ENCODE measurements around the gene BTBD7. TPM values are rescaled to one million over a fixed set of nuclear protein-coding genes. Genes with fewer than 3 reads are reported as not detected.
A peak's percentile ranks its signal among the peaks of the same experiment; 100 is the strongest.

Gene BTBD7
- total RNA-seq, 1 donor from 2014 or later = 41.1 TPM

DNA sequence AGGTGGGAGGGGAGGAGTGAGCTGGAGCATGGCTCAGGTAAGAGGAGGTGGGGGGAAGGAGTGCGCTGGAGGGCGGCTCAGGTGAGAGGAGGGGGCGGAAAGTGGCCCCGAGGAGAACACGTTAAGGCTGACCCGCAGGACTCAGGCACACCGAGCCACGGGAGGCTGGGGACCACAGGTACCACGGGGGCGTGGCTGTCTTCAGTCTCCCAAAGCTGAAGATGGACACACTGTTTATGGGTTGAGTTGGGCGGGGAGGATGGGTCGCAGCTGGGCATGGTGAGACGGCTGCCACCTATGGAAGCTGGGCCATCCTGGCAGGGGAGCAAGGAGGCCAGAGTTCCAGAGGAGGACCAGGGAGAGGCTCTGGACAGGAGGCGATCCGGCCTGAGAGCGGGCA lies 102.3 kb downstream of the BTBD7 start:
- peaks cover 3% of the 10 kb centered on the region for H3K27me3 Mint-ChIP-seq (ENCODE audit: unreplicated experiment)
- peaks cover 9% of the 10 kb centered on the region for H3K9me3 Mint-ChIP-seq (ENCODE audit: unreplicated experiment)
- H3K27ac Mint-ChIP-seq (ENCODE audit: unreplicated experiment) = no peak overlapping the region
- no peaks in the 10 kb centered on the region for H3K36me3 Mint-ChIP-seq (ENCODE audit: unreplicated experiment)
- H3K4me3 Mint-ChIP-seq (ENCODE audit: unreplicated experiment) = no peak overlapping the region
- DNase-seq = no peak
- H3K4me1 Mint-ChIP-seq (ENCODE audit: low read depth, unreplicated experiment) = no peaks in the 10 kb centered on the region
- TF ChIP-seq, protein P1, sequence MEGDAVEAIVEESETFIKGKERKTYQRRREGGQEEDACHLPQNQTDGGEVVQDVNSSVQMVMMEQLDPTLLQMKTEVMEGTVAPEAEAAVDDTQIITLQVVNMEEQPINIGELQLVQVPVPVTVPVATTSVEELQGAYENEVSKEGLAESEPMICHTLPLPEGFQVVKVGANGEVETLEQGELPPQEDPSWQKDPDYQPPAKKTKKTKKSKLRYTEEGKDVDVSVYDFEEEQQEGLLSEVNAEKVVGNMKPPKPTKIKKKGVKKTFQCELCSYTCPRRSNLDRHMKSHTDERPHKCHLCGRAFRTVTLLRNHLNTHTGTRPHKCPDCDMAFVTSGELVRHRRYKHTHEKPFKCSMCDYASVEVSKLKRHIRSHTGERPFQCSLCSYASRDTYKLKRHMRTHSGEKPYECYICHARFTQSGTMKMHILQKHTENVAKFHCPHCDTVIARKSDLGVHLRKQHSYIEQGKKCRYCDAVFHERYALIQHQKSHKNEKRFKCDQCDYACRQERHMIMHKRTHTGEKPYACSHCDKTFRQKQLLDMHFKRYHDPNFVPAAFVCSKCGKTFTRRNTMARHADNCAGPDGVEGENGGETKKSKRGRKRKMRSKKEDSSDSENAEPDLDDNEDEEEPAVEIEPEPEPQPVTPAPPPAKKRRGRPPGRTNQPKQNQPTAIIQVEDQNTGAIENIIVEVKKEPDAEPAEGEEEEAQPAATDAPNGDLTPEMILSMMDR (IDR thresholded peaks at IDR 0.05; ENCODE audit: partially characterized antibody, unreplicated experiment) = no peak

DNA sequence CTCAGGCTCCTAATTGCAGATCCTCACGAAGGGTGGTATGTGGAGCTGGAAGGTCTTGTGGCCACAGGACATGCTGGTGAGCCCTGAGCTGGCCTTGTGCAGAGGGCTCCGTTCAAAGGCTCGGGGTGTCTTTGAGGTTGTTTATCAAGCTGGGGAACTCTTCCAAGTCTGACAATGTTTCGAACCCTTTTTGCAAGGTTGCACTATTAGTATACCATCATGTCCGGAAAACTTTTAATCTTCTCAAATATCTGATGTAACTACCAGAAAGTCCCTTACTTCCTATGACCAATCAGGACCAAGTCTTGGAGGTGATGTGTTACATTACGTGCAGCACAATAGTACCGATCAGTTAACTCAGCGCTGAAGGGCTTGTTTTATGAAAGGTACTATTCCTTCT lies 104.3 kb downstream of the BTBD7 start:
- no peak for DNase-seq
- TF ChIP-seq, protein P1 (IDR thresholded peaks at IDR 0.05; ENCODE audit: partially characterized antibody, unreplicated experiment) = no peak
- Mint-ChIP-seq H3K4me1 (ENCODE audit: low read depth, unreplicated experiment) (no peaks in the 10 kb centered on the region), H3K36me3 (ENCODE audit: unreplicated experiment) (no peaks in the 10 kb centered on the region), H3K4me3 (ENCODE audit: unreplicated experiment) (no peak overlapping the region), H3K9me3 (ENCODE audit: unreplicated experiment) (peaks cover 5% of the 10 kb centered on the region), H3K27ac (ENCODE audit: unreplicated experiment) (no peak overlapping the region), H3K27me3 (ENCODE audit: unreplicated experiment) (peaks cover 5% of the 10 kb centered on the region)

DNA sequence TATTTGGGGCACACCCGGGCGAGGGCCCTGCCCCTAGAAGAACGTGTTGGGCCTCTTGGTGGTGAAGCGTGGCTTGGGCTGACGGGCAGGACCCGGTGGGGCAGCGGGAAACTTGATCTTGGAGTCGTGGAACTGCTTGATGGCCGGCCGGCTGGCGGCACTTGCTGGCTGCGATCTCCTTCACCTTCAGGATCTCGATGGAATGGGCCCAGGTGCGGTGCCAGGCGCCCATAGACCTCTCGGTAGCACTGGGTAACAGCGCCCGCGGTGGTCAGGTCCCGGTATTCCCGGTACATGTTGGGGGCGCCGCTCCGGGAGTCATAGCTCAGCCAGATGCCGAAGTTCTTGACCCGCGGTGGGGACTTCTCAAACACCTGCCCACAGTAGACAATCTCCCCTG lies 109.3 kb downstream of the BTBD7 start:
- no peak overlapping the region for H3K4me3 Mint-ChIP-seq (ENCODE audit: unreplicated experiment)
- no peak for DNase-seq
- TF ChIP-seq, protein P1 (IDR thresholded peaks at IDR 0.05; ENCODE audit: partially characterized antibody, unreplicated experiment) = no peak
- no peaks in the 10 kb centered on the region for H3K9me3 Mint-ChIP-seq (ENCODE audit: unreplicated experiment)
- H3K27me3 Mint-ChIP-seq (ENCODE audit: unreplicated experiment) = peaks cover 2% of the 10 kb centered on the region
- H3K36me3 Mint-ChIP-seq (ENCODE audit: unreplicated experiment) = peaks cover 4% of the 10 kb centered on the region
- H3K27ac Mint-ChIP-seq (ENCODE audit: unreplicated experiment) = no peak overlapping the region
- no peaks in the 10 kb centered on the region for H3K4me1 Mint-ChIP-seq (ENCODE audit: low read depth, unreplicated experiment)

DNA sequence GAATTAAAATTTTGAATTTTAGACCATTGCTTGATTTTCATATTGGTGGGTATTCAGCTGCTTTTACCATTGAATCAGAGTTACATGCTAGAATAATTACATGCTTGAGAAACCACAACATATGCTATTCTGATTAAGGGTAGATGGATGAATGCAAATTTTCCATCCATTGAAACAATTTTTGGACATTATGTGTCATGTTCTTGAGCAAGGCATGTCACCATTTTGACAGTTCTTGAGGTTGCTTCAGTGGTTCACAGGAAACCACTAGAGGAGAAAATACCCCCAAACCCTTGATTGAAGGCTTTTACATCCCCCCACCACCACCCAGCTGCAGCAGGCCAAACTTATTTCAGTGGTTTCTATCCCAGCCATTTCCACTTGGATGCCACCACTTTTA lies 112.3 kb downstream of the BTBD7 start:
- Mint-ChIP-seq H3K27ac (ENCODE audit: unreplicated experiment) (no peak overlapping the region), H3K9me3 (ENCODE audit: unreplicated experiment) (no peaks in the 10 kb centered on the region), H3K4me1 (ENCODE audit: low read depth, unreplicated experiment) (no peaks in the 10 kb centered on the region), H3K4me3 (ENCODE audit: unreplicated experiment) (no peak overlapping the region), H3K27me3 (ENCODE audit: unreplicated experiment) (peaks cover 2% of the 10 kb centered on the region), H3K36me3 (ENCODE audit: unreplicated experiment) (peaks cover 7% of the 10 kb centered on the region)
- TF ChIP-seq, protein P1 (IDR thresholded peaks at IDR 0.05; ENCODE audit: partially characterized antibody, unreplicated experiment) = no peak
- no peak for DNase-seq

DNA sequence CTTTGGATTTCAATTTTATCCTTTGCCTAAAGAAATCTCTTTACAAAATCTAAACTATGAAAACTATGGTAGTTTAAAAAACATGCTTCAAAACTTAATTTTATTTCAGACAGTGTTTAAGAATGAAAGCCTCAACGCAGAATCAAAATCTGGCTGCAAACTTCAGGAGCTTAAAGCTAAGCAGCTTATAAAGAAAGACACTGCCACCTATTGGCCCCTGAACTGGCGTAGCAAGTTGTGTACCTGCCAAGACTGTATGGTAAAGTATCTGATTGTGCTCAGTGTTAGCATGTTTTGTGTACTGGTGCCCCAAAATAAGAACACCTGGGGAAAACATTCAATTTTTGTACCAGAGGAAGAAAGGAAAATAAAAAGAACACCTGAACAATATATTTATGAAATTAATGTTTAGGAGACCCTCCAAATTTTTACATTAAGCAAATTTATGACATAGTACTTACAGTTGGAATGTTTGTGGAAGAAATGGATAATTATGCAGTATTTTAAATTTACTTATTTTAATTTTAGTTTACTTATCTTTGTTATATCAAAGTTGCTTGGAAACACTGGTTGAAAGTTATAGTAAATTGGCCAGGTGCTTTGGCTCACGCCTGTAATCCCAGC lies 113.6 kb downstream of the BTBD7 start:
- H3K9me3 Mint-ChIP-seq (ENCODE audit: unreplicated experiment) = no peaks in the 10 kb centered on the region
- no peak overlapping the region for H3K27ac Mint-ChIP-seq (ENCODE audit: unreplicated experiment)
- TF ChIP-seq, protein P1 (IDR thresholded peaks at IDR 0.05; ENCODE audit: partially characterized antibody, unreplicated experiment) = peak; percentile 32
- H3K4me1 Mint-ChIP-seq (ENCODE audit: low read depth, unreplicated experiment) = no peaks in the 10 kb centered on the region
- no peak overlapping the region for H3K4me3 Mint-ChIP-seq (ENCODE audit: unreplicated experiment)
- peaks cover 2% of the 10 kb centered on the region for H3K27me3 Mint-ChIP-seq (ENCODE audit: unreplicated experiment)
- H3K36me3 Mint-ChIP-seq (ENCODE audit: unreplicated experiment) = peaks cover 7% of the 10 kb centered on the region
- no peak for DNase-seq

All from glutamatergic neuron (in vitro differentiated cells).